ENCODE measurements around the gene GPANK1.

The GPANK1 gene

DNA sequence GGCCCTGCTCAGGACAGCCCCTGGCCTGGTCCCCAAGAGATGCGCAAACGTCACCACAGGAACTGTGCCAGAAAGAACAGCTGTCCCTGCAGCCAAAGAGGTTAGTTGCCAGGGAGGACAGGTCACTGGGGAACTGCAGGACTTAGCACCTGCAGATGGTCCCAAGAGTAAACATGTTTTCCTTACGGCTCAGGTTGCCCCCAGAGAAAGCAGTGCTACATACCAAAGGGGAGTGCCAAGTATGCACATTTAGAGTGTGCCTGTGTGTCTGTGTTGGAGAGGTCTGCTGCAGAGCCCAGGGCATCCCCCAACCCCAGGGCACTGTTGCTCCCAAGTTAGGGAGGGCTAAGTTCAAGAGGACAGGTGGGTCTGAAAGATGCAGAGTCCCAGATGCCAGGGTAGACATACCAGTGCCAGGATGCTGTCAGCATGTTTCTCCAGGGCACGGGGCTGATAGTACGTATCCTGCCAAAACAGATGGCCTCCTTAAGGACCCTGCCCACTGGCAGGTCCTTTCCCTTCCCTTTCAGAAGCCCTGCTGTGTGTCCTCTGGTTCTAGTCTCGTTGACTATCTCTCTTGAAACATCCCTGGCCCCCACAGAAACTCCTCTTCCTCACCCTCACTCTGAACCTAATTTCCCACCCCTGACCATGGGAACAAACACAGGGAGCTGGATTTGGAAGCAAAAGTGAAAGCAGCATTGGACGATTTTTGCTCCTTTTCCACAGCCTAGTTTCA is 37.0 kb upstream of the GPANK1 start:
- TF ChIP-seq, protein P1, sequence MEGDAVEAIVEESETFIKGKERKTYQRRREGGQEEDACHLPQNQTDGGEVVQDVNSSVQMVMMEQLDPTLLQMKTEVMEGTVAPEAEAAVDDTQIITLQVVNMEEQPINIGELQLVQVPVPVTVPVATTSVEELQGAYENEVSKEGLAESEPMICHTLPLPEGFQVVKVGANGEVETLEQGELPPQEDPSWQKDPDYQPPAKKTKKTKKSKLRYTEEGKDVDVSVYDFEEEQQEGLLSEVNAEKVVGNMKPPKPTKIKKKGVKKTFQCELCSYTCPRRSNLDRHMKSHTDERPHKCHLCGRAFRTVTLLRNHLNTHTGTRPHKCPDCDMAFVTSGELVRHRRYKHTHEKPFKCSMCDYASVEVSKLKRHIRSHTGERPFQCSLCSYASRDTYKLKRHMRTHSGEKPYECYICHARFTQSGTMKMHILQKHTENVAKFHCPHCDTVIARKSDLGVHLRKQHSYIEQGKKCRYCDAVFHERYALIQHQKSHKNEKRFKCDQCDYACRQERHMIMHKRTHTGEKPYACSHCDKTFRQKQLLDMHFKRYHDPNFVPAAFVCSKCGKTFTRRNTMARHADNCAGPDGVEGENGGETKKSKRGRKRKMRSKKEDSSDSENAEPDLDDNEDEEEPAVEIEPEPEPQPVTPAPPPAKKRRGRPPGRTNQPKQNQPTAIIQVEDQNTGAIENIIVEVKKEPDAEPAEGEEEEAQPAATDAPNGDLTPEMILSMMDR (IDR thresholded peaks at IDR 0.05; ENCODE audit: borderline replicate concordance, control extremely low read depth, extremely low read depth, insufficient read depth, missing control alignments) = no peak
- in situ Hi-C loops (cut with MboI; ENCODE audit: low sequenced_read_pairs, unreplicated experiment) = no loop called here
- DNase-seq (ENCODE audit: low spot score) = no peak

DNA sequence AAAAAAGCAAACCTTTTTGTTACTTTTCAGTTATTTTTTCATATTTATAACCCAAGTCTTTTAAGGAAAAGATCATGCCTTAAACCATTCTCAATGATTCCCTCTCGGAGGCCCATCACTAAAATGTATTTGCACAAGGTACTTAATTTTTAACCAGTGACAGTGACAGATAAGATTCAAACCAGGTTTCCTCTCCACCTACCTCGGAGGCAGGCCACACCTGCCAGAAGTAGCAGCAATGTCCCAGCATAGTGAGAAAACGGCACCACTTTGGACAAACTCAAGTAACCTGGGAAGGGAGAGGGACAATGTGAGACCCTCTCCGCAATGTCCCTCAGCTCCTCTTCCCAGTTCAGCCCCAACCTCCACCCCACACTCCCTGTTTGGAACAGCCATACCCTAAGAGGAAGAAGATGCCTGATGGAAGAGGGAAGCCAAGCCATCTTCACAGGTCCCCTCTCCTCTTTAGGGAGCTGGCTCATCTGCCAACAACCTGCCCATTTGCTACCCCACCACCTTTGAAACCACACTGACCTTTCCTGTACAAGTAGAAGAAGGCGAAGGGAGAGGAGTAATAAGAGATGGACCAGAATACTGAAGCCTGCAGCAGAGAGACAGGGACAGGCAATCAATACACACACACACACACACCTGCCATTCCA is 36.1 kb upstream of the GPANK1 start:
- TF ChIP-seq, protein P1 (IDR thresholded peaks at IDR 0.05; ENCODE audit: borderline replicate concordance, control extremely low read depth, extremely low read depth, insufficient read depth, missing control alignments) = no peak
- in situ Hi-C loops (cut with MboI; ENCODE audit: low sequenced_read_pairs, unreplicated experiment) = no loop called here
- no peak for DNase-seq (ENCODE audit: low spot score)

DNA sequence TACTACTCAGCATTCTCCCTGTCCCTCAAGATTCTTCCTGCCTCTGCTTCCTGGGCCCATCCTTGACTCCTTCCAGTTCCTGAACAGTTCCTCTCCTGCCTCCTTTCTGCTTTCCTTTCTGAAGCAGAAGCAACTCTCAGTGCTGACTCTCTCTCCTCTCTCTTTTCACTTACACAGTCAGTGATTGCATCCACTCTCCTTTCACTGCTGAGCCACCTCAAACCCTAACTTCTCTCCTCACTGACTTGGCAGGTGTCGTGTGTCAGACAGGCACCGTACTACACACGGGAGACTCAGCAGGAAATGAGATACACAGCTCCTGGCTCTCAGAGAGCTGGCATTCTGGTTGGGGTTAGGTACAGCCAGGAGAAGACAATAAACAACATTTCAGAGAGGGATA is 32.8 kb upstream of the GPANK1 start:
- no peak for DNase-seq (ENCODE audit: low spot score)
- in situ Hi-C loops (cut with MboI; ENCODE audit: low sequenced_read_pairs, unreplicated experiment) = no loop called here
- TF ChIP-seq, protein P1 (IDR thresholded peaks at IDR 0.05; ENCODE audit: borderline replicate concordance, control extremely low read depth, extremely low read depth, insufficient read depth, missing control alignments) = no peak

DNA sequence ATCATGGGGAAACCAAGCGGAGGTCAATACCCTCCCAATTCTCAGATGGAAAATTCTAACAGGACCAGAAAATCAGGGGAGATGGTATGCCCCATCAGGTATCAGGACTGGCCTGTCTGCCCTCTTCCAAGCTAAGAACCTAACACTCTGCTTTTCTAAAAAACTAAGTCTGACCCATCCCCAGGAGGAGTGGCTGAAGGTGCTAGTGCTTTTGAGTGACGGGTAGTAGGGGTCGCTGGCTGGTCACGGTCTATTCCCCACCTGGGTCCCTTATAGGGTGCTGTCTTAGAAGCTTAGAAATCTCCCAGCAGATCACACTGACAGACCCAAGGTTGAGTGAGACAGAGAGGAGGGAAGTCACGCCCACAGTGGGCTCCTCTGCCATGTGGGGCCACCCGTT is 28.7 kb upstream of the GPANK1 start:
- TF ChIP-seq, protein P1 (IDR thresholded peaks at IDR 0.05; ENCODE audit: borderline replicate concordance, control extremely low read depth, extremely low read depth, insufficient read depth, missing control alignments) = no peak
- no peak for DNase-seq (ENCODE audit: low spot score)
- in situ Hi-C loops (cut with MboI; ENCODE audit: low sequenced_read_pairs, unreplicated experiment) = no loop called here

DNA sequence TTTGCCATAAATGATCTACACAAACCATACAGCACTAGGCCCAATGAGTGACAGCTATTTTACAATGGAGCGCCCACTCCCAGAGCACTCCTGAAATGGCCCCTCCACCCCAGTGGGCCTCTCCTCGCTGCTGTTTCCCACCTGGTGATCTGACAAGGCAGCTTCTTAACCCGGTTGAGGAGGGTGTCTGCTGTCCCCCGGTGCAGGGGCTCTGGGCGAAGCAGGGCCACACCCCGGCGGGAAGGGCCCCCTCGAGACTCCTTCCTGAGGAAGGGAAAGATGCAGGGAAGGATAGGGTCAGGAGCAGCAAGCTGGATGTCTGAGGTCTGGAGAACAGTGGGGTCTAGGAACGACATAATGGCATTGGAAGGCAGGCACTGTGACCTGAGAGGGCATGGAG is 28.1 kb upstream of the GPANK1 start:
- DNase-seq (ENCODE audit: low spot score) = no peak
- in situ Hi-C loops (cut with MboI; ENCODE audit: low sequenced_read_pairs, unreplicated experiment) = no loop called here
- TF ChIP-seq, protein P1 (IDR thresholded peaks at IDR 0.05; ENCODE audit: borderline replicate concordance, control extremely low read depth, extremely low read depth, insufficient read depth, missing control alignments) = no peak

DNA sequence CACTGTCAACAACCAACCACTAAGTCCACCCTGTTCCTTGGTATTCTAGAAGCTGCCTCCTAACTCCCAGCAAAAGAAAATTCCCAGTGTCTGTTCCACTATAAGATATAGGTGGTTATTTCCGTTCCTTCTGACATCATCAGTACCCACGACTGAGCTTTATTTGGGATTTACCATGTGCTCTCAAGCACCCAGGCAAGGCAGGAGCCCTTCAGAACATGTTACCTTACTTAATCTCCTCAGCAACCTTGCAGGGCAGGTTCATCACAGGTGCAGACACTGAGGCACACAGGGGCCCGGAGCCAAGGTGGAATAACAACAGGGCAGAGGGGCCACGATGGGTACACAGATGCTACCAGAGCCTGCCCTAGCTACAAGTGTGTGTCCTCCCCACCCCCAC is 27.6 kb upstream of the GPANK1 start:
- TF ChIP-seq, protein P1 (IDR thresholded peaks at IDR 0.05; ENCODE audit: borderline replicate concordance, control extremely low read depth, extremely low read depth, insufficient read depth, missing control alignments) = no peak
- in situ Hi-C loops (cut with MboI; ENCODE audit: low sequenced_read_pairs, unreplicated experiment) = no loop called here
- no peak for DNase-seq (ENCODE audit: low spot score)
